Measurements from ENCODE around the gene CROCC.

The CROCC gene

DNA sequence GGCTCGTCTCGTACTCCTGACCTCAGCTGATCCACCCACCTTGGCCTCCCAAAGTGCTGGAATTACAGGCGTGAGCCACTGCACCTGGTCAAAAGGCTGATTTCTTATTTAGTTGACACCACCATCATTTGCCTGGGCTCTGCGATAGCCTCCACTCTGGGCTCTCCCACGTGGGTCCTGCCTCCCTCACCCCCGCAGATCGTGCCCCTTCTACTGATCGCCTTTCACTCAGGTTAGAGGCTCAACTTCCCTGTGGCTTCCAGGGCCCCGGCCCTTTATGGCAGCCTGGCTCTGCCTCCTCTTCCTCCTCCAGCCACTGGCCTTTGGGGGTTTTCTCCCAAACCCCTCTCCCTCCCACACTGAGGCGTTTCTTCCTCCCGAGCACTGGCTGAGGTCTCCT, 61.2 kb downstream of the CROCC start:
- no peak for DNase-seq (ENCODE audit: low read depth in 2 of 2, low spot score in 1 of 2)

DNA sequence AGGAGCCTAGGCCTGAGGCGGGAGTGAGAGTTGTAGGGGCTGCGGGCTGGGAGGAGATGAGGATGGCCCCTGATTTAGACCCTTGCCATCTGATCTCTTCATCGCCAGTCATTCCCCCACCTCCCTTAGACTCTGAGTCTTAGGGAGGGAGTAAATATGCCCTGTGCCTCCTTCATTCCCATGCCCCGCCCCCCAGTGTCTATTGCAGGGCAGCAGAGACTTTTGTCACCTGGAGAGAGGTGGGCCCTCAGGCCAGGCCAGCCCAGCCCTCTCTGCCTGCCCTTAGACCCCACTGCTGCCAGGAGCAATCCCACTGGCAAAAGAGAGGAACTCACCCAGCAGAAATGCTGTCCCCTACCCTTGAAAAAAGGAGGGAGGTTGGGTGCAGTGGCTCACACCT, 61.9 kb downstream of the CROCC start:
- DNase-seq (ENCODE audit: low read depth in 2 of 2, low spot score in 1 of 2): no peak

DNA sequence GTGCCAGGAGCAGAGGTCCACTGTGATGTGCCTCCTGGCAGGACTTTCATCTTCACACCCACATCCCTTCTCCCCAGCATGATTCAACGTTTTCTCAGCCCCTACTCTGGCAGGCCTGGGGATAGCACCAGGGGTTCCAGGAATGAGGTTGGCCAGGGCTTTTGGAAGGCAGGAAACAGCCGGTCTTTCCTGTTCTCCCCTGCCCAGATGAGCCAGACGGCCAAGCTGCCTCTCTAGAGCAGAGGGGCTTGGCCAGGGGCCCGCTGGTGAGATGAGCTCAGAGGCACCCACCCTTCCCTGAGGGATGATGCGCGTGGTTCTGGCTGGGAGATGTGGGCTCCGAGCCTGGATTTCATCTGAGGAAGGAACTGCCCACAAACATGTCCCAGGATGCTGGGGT, 63.0 kb downstream of the CROCC start:
- DNase-seq (ENCODE audit: low read depth in 2 of 2, low spot score in 1 of 2): no peak

DNA sequence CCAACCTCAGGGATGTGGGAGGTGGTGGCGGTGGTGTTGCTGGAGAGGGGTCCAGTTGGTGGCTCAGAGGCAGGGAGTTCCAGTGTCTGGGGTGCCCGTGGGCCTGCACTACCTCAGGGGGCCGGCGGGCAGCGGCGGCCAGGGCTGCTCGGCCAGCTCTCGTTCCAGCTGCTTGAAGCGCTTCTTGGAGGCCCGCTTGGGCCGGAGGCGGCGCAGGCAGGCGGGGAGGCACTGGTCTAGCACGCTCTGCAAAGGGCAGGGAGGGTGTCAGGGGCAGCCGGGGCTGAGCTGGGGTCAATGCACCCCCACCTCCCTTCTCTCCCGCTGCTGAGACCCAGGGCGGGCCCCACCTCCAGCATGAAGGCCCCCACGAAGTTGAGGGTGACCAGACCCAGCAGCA, 64.4 kb downstream of the CROCC start:
- no peak for DNase-seq (ENCODE audit: low read depth in 2 of 2, low spot score in 1 of 2)

DNA sequence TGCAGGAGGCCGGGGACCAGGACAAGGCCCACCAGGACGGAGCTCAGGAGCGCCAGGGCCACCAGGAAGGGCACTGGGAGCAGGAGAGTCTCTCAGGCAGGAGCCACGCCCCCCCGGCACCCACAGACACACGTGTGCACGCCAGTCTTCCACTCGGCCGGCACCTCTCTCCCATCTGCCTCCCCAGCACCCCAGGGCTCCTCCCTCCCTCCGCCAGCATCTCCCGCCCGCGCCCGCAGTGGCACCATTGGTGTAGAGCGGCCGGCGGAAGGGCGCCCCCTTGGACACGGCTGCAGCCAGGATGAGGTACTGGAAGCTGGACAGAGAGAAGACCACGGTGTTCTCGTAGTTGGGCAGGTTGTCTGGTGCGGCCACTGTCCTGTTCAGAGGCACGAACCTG, 64.8 kb downstream of the CROCC start:
- DNase-seq (ENCODE audit: low read depth in 2 of 2, low spot score in 1 of 2): no peak

DNA sequence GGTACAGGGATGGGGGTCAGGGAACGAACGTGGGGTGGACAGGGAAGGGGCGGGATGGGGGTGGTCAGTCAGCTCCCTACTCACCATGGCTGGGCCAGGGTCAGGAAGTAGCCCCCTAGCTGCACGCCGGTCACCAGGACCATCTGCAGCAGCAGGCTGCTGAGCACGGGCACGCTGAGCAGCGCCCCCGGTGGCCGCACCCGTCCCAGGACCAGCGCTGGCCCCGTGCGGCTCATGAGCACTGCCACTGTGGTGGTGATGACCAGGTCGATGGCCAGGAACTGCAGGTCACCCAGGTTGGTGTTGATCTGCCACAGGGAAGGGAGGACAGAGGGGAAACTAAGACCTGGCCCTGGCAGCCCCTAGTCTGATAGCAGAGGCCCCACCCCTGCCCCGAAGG, 65.2 kb downstream of the CROCC start:
- DNase-seq (ENCODE audit: low read depth in 2 of 2, low spot score in 1 of 2): no peak

DNA sequence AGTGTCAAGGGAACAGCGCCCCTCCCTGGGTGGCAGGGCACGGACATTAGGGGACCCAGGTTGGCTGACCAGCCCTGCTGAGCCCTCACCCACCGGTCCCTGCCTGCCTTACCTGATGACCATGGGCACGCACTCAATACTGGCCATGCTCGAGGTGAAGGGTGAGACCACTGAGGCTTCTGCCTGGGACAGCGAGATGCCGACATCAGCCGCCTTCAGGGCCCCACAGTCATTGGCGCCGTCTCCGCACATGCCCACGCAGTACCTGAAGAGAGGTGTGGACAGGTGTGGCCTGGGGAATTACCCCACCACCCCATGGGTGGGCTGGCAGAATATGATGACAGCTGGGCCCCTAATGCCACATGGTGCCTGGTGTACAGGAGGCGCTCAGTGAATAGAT, 66.5 kb downstream of the CROCC start:
- no peak for DNase-seq (ENCODE audit: low read depth in 2 of 2, low spot score in 1 of 2)

DNA sequence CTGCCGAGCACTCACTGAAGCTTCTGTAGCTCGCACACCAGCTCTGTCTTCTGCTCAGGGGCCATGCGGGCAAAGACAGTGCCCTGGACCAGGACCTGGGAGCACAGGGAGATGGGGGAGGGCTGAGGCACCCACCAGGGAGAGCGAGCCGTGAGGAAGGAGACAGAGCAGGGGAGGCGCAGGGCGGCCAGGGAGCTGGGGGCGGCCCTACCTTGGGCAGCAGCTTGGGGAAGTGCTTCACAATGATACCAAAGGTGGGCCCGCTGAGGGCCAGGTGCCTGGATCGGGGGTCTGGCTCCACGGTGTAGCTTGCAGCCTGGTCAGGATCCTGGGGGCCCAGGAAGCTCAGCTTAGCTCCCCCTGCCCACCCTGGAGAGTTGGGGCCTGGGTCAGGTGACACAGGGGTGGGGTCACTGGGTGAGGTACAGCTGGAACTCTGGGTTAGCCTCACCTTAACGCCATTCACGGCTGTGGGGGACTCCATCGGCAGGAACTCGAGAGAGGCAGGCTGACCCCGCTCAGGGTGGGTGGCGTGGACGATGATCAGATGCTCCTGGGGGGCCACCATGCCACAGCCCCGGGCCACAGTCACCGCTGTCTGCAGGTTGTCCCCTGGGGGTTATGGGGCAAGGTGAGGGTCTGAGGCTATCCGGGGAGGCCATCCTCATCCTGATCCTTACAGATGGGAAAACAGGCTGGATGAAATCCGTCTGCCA, 68.1 kb downstream of the CROCC start:
- DNase-seq (ENCODE audit: low read depth in 2 of 2, low spot score in 1 of 2): no peak

DNA sequence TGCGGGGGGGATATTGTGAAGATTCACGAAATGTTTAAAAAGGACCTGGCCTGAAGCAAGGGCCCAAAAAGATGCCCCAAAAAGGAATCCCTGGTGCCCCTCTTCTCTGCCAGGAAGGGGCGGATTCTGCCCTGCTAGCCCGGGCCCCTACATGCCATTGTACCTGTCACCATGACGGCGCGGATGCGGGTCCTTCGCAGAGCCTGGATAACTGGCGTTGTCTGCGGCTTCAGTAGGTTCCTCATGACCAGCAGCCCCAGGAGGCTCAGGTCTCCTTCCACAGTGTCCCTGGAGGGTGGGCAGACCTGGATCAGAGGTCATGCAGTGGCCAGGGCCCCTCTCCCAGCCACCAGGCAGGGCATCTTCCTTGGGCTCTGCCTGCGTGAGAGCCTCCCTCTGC, 69.8 kb downstream of the CROCC start:
- DNase-seq (ENCODE audit: low read depth in 2 of 2, low spot score in 1 of 2): no peak

DNA sequence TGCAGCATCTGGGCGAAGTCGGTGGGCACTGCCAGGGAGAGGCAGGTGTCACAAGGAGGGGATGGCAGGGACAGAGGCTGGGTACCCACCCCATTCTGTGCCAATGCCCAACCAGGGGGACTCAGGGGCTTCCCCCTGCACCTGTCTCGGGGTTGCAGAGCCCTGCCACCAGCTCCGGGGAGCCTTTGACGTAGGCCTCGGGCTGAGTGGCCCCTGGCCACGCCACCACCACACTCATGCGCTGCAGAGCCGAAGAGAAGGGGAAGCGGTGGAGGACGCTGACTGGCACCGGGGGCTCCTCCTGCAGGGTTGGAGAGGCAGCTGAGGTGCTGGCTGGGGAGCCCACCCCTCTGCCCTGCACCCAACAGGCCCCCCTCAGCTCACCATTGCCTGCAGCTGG, 70.4 kb downstream of the CROCC start:
- no peak for DNase-seq (ENCODE audit: low read depth in 2 of 2, low spot score in 1 of 2)

DNA sequence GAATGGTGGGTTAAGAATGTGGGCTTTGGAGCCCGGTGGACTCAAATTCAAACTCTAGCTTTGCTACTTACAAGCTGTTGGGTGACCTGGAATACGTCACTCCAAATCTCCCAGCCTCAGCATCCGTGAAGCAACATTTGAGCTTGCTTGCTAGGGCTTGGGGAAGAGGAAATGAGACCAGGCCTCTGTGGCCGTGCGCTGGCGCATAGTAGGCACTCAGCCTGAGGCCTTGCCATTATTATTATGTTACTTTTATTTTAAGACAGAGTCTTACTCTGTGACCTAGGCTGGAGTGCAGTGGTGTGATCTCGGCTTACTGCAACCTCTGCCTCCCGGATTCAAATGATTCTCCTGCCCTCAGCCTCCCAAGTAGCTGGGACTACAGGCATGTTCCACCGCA, 70.9 kb downstream of the CROCC start:
- DNase-seq (ENCODE audit: low read depth in 2 of 2, low spot score in 1 of 2): no peak

DNA sequence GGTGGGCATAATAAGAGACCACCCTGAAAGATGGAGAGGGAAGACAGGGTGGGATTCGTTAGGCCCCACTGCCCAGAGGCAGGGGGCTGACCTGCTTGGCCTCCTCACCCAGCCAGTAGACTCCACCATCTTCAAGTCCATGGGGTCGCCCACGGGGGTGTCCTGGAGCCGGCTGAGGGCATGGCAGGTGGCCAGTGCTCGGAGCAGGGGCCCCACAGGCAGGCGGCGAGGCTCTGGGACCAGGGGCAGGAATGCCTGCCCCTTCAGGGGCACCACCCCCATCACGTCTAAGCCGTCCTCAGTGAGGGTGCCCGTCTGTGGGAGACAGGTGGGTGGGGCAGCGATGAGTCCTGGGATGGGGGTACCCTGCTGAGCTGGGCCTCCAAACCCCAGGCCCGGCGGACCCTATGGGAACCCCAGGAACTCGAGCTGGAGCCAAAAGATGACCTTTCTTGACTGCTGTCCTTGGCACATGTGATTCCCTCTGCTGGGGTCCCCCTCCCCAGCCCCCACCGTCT, 71.8 kb downstream of the CROCC start:
- no peak for DNase-seq (ENCODE audit: low read depth in 2 of 2, low spot score in 1 of 2)

DNA sequence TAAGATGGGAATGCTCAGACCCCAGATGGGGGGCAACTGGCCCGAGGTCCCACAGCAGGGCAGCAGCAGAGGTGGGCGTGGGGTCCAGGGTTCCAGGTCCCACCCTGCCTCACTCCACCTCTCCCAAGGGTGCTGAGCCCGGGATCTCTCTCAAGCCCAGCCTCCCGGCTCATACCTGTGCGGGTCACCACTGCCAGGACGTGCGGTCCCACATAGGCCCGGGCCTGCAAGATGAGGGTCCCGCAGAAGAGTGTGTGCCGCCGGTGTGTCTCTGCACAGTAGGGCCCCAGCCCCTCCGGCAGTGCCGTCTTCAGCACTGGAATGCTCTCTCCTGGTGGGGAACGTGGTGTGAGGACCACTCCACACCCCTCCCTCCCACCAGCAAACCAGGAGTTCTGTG, 75.1 kb downstream of the CROCC start:
- DNase-seq (ENCODE audit: low read depth in 2 of 2, low spot score in 1 of 2): no peak

DNA sequence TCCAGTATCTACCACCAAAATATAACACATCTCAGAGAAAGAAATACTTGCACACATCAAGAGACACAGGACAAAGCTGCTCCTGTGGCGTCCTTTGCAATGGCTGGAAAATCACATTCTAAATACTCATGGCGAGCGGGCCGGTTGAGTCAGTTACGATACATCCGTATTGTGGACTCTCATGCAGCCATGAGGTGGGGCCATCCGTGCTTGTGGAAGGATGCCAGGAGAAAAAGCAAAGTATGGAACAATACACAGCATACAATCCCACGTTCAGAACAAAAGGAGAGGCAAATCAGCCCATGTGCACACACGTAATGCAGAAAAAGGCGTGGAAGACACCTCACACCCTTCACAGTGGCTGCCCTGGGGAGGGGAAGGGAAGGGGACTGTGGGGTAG, 76.9 kb downstream of the CROCC start:
- no peak for DNase-seq (ENCODE audit: low read depth in 2 of 2, low spot score in 1 of 2)

DNA sequence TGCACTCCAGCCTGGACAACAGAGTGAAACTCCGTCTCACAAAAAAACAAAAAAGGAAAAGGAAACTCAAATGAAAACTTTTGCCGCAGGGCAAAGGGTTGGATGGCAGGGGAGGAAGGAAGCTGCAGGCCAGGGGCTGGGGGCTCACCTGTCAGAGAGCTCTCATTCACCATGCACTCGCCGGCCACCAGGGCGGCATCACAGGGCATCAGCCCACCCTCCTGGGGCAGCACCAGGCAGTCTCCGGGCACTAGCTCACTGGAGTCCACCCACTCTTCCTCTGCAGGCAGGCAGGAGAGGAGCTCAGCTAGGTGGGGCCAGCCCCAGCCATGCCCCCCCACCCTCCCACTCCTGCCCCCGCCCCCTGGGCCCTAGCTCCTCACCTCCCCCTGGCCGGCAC, 78.1 kb downstream of the CROCC start:
- no peak for DNase-seq (ENCODE audit: low read depth in 2 of 2, low spot score in 1 of 2)

DNA sequence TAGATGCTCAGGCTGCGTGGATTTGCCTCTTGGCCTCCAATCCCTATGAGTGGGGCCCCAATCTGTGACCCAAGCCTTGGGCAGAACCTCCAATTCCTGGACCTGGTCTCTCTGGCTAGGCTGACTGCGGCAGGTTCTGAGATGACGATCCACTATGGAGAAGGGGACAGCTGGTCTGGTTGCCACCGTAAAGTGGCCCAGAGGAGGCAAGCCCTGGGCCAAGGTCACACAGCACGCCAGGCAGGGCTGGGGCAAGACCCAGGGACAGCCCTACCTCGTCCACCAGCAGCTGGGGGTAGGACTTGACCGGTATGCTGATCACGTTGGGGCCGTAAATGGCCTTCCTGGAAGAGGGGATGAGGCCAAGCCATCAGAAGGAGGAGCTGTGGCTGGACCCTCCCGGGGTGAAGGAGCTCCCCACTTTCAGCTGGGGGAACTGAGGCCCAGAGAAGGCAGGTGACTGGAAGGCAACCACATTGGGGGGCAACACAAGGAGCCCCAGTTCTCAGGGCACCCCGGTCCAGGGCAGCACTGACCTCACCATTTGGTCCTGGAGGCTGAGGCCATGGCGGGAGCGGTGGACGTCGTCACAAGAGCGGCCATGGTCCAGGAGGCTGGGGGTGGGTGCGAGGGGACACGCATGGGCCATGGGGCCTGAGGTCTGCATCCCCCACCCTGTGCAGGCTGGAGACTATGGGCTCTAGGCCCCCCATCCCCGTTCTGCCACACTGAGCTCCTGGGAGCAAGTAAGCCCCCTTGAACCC, 80.2 kb downstream of the CROCC start:
- no peak for DNase-seq (ENCODE audit: low read depth in 2 of 2, low spot score in 1 of 2)

DNA sequence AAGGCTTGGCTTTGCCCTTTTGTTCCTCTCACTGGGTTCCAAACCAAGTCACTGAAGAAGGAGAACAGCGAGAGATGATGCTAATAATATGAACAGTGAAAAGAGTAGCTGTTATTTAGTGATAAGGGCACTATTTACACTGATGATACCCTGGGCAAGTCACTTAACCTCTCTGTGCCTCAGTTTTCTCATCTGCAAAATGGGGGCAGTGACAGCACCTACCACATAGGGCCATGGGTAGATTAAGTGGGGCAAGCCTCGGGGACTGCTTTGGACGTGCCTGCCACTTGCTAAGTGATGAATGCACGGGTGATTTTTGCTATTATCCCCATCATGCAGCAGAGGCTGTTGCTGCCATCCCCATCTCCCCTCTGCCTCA, 80.8 kb downstream of the CROCC start:
- no peak for DNase-seq (ENCODE audit: low read depth in 2 of 2, low spot score in 1 of 2)

DNA sequence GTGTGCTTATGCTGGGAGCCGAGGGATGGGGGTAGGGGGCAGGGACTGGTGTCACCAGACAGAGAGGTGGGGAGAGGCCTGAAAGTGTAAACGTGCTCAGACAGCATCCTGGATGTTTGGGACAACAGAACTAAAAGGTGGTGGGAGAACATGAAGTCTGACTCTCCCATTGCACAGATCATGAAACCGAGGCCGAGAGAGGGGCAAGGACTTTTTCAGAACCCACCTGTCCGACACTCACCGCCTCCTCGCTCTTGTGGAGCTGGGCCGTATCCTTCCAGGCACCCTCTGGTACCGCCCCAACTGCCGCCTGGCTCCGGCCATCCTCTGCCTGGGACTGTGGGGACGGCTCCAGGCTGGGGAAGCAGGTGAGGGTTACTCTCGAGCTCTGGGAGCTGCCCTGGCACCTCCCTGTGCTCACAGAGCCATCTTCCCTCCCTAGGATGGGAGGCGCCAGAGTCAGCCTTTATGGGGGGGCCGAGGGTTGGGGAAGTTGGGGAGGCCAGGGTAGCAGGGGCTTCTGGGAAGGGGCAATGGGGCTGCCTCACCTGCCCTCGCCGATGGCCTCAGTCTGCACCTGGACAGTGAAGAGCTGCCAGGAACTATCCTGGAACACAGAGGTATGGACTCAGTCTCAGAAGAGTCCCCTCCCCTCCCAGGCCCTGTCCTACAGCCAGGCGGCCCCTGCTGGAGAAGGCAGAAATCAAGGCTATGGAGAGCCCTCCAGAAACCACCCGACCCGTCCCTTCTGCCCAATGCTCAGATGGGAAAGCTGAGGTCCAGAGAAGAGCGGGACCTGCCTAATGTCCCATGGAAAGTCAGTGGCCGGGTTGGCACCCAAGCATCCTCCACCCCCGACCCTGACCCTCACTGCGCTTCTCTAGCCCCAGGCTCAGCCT, 83.0 kb downstream of the CROCC start:
- no peak for DNase-seq (ENCODE audit: low read depth in 2 of 2, low spot score in 1 of 2)

DNA sequence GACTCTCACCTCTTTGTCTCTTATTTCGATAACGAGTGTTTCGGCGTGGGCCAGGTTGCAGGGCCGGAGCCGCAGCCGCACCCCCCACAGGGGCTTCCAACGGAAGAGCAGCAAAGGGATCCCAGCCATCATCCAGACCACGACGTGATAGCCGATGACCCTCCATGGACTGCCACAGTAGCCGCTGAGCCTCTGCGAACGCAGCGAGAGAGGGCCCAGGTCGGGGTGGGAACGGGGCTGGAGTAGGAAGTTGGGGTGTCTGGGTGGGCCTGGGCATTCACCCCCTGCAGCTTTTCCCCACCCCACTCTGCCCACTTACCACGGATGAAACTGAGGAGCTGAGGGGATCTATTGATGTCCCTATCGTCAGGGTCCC, 83.6 kb downstream of the CROCC start:
- no peak for DNase-seq (ENCODE audit: low read depth in 2 of 2, low spot score in 1 of 2)

DNA sequence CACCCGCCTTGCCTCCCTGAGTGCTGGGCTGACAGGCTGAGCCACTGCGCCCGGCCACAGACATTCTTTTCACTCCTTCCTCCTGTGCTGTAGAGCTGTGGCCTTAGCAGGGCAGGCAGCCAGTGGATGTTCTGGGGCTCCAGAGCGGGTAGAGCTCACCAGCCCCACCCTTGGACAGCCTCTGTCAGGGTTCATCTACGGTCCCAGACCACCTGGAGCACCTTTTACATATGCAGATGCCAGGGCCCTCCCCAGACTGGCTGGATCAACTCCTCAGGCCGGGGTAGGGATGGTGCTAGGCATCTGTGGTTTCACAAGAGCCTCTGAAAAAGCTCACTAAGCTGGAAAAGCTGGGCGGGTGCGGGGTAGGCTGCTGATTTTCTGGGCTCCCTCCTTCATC, 85.4 kb downstream of the CROCC start:
- DNase-seq (ENCODE audit: low read depth in 2 of 2, low spot score in 1 of 2): no peak

DNA sequence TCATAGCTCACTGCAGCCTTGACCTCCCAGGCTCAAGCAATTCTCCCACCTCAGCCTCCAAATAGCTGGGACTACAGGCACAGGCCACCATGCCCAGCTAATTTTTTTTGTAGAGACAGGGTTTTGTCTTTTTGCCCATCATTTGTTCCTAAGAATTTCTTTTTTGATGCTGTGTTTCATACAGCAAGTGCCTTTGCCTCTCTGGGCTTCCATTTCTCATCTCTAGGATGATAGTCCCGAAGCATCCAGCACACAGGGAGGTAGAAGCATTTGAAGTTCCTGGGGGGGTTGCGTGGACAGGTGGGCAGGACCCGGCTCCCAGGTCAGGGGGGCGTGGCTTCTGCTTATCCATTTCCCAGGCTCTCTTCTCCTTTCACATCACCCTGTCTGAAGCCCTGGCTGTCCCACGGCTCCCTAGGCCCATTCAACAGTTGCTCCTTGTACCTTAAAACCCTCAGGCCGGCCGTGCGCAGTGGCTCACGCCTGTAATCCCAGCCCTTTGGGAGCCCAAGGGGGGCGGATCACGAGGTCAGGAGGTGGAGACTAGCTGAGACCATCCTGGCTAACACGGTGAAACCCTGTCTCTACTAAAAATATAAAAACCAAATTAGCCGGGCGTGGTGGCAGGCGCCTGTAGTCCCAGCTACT, 86.6 kb downstream of the CROCC start:
- DNase-seq (ENCODE audit: low read depth in 2 of 2, low spot score in 1 of 2): no peak

Data from stimulated activated CD8-positive, alpha-beta memory T cell treated with anti-CD3 and anti-CD28 coated beads, Interleukin-4, amount 100 ng/mL, for 4 hours (primary cell).